ENCODE results near the gene VAV2.

The VAV2 gene

DNA sequence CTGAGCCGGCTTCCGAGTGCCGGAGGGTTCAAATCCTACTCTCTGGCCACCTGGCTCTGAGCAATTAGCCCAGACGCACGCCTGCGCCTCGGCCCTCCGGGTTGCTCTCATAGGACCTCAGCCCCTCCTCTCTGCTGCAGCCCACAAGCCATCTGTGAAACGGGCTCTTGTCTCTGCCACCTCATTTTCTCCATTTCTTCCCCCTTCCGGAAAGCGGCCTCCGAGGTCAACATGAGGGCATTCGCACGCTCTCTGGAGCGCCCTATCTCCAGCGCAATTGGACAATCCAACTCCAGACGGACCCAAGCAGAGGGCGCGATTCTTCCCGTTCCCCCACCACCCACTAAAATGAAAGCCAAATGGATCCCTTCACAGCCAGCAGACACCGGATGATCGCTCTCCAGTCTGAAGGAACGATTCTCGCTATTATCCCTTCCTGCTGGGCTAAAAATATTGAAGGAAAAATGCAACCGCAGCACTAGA, 41.5 kb downstream of the VAV2 start:
- no peak for DNase-seq

DNA sequence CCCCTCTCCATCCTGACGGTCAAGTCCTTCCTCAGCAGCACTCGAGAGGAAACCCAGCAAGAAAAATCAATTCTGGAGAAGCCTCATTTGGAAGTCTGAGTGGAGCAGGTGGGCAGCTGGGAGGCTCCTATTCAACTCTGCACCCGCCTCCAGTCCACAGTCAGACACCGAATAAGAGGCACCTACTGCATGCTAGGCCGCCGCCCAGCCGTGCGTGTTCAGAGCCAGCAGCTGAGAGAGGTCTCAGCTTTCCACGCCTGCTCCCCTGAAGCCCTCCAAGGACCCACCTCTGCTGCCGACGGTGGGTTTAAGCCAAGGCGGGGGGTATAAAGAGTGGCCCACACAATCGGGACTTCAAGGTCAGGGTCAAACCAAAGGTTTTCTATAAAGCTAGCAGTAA, 41.9 kb downstream of the VAV2 start:
- DNase-seq: no peak

GRCh38 chr9:133949486-133950061, 42.5 kb downstream of the VAV2 start:
- DNase-seq: no peak

DNA sequence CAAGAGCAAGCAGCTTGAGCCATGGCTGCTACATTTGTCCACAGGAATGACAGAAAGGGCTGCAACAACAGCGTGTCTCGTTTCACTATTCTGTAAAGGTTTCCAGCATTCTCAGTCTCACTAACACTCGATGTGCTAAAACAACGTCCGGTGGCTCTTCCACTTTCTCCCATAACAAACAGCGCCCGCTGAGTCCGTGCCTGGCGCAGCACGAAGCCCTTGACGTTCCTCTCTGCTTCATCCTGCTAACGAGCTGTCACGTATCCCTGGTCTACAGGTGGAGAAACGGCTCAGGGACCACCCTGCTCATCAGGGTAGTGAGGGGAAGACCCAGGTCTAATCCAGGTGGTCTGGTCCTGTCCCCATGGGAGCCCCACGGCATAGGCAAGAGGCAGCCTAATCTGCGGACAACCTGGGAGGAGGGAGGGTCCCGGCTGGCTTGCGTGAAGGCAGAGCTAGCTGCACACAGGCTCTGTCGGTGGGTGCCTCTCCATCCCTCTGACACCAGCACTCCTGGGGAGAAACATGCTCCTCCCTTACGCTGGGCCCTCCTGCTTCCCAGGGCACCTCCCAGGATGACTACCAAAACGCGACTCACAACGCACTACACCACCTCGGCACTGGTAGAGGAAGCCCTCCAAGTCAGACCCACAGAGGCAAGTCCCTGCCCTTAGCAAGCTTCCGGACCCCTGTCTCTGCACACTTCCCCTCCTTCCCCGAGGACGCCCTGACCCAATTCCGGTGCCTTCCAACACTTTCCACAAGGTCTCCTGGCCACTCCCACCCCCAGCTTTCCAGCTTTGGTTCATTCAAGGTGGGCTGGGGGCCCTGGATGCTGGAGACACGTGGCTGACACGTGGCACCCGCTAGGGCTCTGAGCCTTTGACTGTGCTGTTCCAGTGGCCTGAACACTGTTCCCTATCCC, 43.3 kb downstream of the VAV2 start:
- no peak for DNase-seq

GRCh38 chr9:133948131-133948530, 44.0 kb downstream of the VAV2 start:
- no peak for DNase-seq

DNA sequence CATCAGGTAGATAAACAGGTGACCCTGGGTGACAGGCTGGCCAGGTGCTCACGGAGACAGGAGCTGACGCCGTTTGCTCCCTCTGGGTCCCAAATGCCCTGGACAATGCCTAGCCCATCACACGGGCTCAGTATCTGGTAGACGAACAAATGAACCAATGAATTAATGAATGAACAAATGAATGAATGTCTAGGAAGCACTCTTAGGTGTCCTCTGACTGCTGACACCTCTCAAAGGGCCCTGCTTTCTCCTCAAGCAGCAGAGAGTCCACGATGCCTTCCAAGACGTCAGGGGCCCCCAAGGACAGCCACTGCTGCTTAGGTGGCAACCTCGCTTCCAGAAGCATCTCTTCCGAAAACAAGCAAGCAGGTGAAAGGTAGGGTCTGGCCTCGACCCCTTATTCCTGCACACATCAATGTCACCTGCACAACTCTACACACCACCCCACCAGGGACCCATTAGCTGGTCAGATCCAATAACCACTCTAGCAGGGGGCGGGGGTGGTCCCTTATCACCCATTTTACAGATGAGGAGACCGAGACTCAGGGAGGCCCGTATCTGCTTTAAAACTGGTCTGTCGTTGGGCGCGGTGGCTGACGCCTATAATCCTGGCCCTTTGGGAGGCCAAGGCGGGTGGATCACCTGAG, 45.2 kb downstream of the VAV2 start:
- no peak for DNase-seq

GRCh38 chr9:133945977-133946753, 46.0 kb downstream of the VAV2 start:
- DNase-seq: no peak

DNA sequence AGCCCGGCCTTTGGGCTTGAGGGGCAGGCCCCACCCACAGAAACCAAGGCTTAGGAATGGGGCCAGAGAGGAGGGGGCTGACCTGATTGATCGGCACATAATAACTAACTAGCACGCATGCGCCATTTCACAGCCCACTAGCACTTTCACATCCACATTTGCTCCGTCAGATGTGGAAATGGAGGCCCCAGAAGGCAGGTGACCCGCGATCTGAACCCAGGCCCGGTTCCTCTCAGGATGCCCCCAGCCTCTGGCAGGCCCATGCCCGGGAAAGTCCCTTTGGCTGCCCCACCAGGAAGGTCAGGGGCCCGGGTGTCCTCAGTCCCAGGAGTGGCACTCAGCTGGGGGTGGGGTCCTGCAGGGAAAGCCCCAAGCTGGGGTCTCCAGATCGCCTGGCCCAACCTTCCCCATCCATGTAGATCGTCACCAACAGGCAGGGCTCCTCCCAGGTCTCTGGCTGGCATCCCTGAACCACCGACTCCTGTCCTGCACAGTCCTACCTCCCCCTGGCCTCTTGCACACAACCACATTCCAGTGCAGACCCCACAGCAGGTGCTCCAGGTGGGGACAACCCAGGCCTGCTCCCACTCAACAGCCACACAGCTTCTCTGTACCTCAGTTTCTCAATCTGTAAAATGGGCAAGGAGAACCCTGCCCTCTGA, 46.7 kb downstream of the VAV2 start:
- no peak for DNase-seq

DNA sequence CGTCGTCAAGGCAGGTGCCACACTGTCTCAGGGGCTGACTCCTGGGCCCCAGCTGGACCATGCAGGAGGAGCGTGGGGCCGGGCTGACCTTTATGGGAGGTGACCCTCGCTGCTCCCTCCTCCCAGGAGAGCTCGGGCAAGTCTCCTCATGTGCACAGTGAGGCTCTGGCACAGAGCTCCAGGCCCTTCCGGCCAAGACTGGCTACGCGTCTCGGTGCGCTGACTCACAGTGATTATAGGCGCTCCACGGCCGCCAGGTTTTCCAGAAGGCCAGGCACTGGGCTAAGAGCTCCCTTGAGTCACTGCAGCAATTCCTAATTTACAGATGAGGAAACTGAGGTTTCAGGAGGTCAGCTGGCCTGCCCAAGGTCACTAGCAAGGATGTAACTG, 47.4 kb downstream of the VAV2 start:
- no peak for DNase-seq

GRCh38 chr9:133943781-133944745, 48.1 kb downstream of the VAV2 start:
- DNase-seq: no peak

DNA sequence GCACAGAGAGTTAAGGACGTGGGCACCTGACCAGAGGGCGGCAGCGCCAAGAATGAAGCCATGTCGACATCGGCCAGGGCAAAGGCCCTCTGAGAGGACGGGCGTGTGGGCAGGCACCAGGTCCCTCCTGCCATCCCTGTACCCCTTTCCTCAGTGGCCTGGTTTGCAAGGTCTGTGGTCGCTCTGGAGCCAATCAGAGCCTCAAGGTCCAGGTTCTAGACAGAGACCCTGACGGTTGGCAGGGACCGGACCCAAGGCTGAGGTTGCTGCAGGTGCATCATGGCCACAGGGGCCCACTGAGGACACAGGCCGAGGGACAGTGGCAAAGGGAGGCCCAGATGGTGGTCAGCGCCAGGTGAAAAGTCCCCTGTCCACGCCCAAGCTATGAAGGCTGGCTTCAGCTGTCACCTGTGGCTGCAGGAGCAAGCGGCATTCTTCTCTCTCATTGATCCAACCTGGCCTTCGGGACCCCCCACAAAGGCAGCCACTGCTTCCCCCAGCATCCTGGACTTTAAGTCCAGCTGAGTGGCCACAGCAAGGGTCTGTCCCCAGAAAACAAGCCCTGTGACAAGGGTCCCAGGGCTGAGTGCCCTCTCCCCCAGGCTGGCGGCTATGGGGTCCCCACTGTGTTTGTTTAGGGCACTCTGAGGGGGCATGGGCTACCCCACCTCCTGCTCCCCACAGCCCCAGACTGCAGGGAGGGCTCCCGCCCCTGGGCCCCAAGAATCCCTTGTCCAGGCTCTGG, 48.9 kb downstream of the VAV2 start:
- DNase-seq: no peak

GRCh38 chr9:133942206-133942975, 49.7 kb downstream of the VAV2 start:
- no peak for DNase-seq

DNA sequence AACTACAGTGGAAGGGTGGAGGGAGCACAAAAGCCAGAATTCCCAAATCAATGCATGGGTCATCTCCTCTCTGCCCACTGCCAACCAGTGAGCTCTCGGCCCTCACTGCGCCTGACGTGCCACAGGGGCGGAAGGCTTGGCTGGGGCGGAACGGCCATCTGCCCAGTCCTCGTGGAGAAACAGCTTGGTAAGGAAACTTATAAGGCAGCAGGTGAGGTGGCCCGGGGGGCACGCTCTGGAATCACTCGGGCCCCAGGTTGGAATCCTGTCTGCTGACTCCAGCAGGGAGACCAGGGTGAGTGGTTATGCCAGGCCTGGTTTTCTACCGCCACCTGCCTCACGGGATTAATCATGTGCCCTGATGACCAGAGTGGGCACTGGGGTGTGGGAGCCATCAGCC, 52.3 kb downstream of the VAV2 start:
- no peak for DNase-seq

DNA sequence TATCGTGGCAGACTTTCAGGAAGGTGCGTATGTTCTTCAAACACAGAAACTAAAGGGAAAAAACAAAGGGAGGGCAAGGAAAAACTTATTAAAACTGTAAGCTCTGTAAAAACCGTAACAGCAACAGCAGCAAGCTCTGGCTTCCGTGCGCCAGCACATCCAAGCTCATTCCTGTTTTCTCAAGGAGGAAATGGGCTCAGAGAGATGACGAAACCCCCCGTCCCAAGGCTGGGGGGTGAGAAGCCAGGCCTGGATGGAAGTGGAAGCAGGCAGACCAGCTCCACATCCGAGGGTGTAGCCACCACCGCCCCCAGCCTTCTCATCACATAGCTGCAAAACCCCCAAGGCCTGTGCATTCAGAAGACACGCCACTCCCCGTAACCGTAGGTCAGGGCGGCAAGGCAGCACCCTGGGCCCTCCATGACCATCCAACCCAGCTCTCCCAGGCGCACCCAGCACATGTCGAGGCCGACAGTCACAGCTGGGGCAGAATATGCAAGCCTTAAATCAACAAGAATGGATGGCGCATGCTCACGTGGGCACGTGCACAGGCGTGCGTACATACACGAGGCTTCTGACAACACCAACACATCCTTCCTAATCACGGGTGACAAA, 52.8 kb downstream of the VAV2 start:
- DNase-seq: no peak

DNA sequence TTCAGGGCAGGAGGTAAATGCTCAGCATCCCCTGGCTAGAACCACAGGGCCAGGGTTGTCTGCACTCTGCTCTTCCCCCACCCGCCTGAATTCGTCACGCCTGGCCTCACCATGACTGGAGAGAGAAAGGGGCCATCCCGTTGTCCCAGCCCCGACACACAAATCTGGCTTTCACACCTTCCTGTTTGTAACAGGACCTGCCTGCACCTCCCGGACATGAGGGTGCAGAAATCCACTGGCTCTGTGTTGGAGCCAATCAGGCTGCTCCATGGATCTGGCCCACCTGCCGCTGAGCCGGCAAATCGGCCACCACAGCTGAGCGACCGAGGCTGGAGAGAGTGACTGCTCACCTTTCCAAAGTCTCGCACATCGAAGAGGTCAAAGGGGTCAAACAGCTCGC, 53.4 kb downstream of the VAV2 start:
- no peak for DNase-seq

DNA sequence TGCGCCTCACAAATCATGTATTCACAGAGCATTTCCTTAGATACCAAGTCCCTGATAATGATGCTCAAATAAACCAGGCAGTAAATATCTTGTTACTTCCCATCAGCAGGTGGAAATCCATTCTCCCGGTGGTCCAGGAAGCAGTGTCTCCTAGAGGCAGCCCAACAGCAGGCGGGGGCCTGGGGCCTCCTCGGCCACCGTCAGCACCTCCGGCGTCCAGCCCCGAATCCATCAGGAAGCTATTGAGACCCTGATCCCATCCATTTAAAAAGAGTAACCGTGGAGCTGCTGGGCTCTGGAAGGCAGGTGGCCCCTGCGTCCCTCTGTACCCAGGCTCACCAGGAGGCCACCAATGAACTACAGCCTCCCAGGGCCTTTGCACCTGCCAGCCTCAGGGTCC, 54.0 kb downstream of the VAV2 start:
- DNase-seq: no peak

DNA sequence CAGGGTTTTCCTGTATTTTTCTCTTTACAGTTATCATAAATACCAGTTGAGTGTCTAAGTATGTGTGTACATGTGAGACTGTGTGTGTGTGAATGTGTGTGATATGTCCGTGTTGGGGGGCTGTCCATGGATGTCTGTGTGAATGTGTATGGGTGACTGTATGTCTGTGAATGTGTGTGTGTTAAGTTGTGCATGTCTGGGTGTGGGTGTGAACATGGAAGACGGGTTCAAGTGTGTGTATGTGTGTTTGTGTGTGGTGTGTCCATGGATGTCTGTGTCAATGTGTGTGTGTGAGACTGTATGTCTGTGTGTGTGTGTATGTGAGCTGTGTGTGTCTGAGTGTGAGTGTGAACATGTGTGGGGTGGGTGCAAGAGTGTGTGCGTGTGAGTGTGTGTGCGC, 55.0 kb downstream of the VAV2 start:
- no peak for DNase-seq

- DNase-seq: no peak
These were observed 56.7 kb downstream of the VAV2 start for GRCh38 chr9:133935328-133936005.

Measured in stimulated activated CD4-positive, alpha-beta T cell treated with anti-CD3 and anti-CD28 coated beads, Interleukin-4, amount 100 ng/mL, for 4 hours (primary cell).